K562 (cell line): ENCODE measurements around the gene KCNJ14. TPM values are rescaled to one million over a fixed set of nuclear protein-coding genes. Genes with fewer than 3 reads are reported as not detected.
A peak's percentile ranks its signal among the peaks of the same experiment; 100 is the strongest.

Experiments used
- ARID4B ChIP-seq: sonication (generic); formaldehyde crosslinking; IDR thresholded peaks from 2 replicates; pipeline ENCODE4 v1.8.0; 2022; ENCODE audit warnings: mild to moderate bottlenecking, missing genetic modification reagents
- BMI1 ChIP-seq: fragments of 150-350 bp; IDR thresholded peaks from 2 replicates; pipeline ENCODE4 v1.6.1; 2014; ENCODE audit warnings: low read length
- BRCA1 ChIP-seq, 2 experiments: fragments of 450-650 bp in 1 of 2; sonication (generic) in 1 of 2; formaldehyde crosslinking in 1 of 2; IDR thresholded peaks; 2 replicates each; pipeline versions ENCODE4 v1.5.0 to v1.6.1; 2017 to 2020; ENCODE audit warnings: mild to moderate bottlenecking in 1 of 2, missing genetic modification reagents in 1 of 2
- BRF1 ChIP-seq: IDR thresholded peaks from 3 replicates; pipeline ENCODE4 v1.6.1; 2011; ENCODE audit warnings: borderline replicate concordance, mild to moderate bottlenecking; ENCODE audit not compliant: insufficient read length; ENCODE audit errors: extremely low read depth
- C11orf30 ChIP-seq: fragments of 450-650 bp; IDR thresholded peaks from 2 replicates; pipeline ENCODE4 v1.6.1; 2016; ENCODE audit warnings: low read depth, mild to moderate bottlenecking
- CBX5 ChIP-seq: IDR thresholded peaks from 2 replicates; pipeline ENCODE4 v1.6.1; 2014; ENCODE audit warnings: low read depth, borderline replicate concordance
- CXXC5 ChIP-seq: fragments of 250-450 bp; sonication (Bioruptor Pico); IDR thresholded peaks from 2 replicates; pipeline ENCODE4 v1.8.0; 2022; ENCODE audit warnings: inconsistent platforms, mild to moderate bottlenecking, moderate library complexity
- E2F5 ChIP-seq: sonication (generic); formaldehyde crosslinking; IDR thresholded peaks from 2 replicates; pipeline ENCODE4 v1.8.0; 2022; ENCODE audit warnings: mild to moderate bottlenecking, missing genetic modification reagents
- E2F8 ChIP-seq: fragments of 450-650 bp; IDR thresholded peaks from 2 replicates; pipeline ENCODE4 v1.7.1; 2018; ENCODE audit warnings: mild to moderate bottlenecking, low read depth; ENCODE audit not compliant: partially characterized antibody
- ETS2 ChIP-seq: IDR thresholded peaks from 2 replicates; pipeline ENCODE4 v1.6.1; 2016; ENCODE audit warnings: borderline replicate concordance, missing genetic modification characterization, mild to moderate bottlenecking, moderate library complexity, missing compliant biosample characterization; ENCODE audit not compliant: poor library complexity, severe bottlenecking
- HNRNPH1 ChIP-seq: fragments of 200-400 bp; formaldehyde crosslinking; optimal IDR thresholded peaks from 2 replicates; pipeline ENCODE3; 2017; ENCODE audit warnings: low read depth, mild to moderate bottlenecking, low read length, moderate library complexity
- NBN ChIP-seq: fragments of 450-650 bp; IDR thresholded peaks from 2 replicates; pipeline ENCODE4 v1.6.1; 2016; ENCODE audit warnings: low read depth, mild to moderate bottlenecking
- PHTF2 ChIP-seq: fragments of 250-450 bp; sonication (Bioruptor Pico); IDR thresholded peaks from 2 replicates; pipeline ENCODE4 v1.5.0; 2021; ENCODE audit warnings: mild to moderate bottlenecking
- PTBP1 ChIP-seq: fragments of 200-400 bp; formaldehyde crosslinking; IDR thresholded peaks from 2 replicates; pipeline ENCODE4 v1.6.1; 2017; ENCODE audit warnings: low read depth, low read length
- SMAD4 ChIP-seq: fragments of 250-450 bp; sonication (Bioruptor Pico); conservative IDR thresholded peaks from 2 replicates; pipeline ENCODE4 v1.8.0; 2021; ENCODE audit warnings: inconsistent platforms, mild to moderate bottlenecking, moderate library complexity
- SMARCA4 ChIP-seq: fragments of 450-650 bp; IDR thresholded peaks from 2 replicates; pipeline ENCODE4 v1.6.1; 2016
- TOE1 ChIP-seq, 2 experiments: fragments of 450-650 bp in 1 of 2; sonication (generic) in 1 of 2; formaldehyde crosslinking in 1 of 2; IDR thresholded peaks; 2 replicates each; pipeline versions ENCODE4 v1.7.1 to v1.8.0; 2016 to 2022; ENCODE audit warnings: borderline replicate concordance in 2 of 2, mild to moderate bottlenecking in 2 of 2, antibody characterized with exemption in 1 of 2, inconsistent platforms in 1 of 2, low read depth in 1 of 2, missing genetic modification reagents in 1 of 2, moderate library complexity in 1 of 2
- ZFPM2 ChIP-seq: fragments of 250-450 bp; sonication (Bioruptor Pico); IDR thresholded peaks from 2 replicates; pipeline ENCODE4 v1.5.1; 2022; ENCODE audit warnings: mild to moderate bottlenecking
- ZNF23 ChIP-seq: fragments of 250-450 bp; sonication (Bioruptor Pico); IDR thresholded peaks from 2 replicates; pipeline ENCODE4 v1.4.0; 2020; ENCODE audit warnings: mild to moderate bottlenecking
- ZNF444 ChIP-seq: fragments of 250-450 bp; sonication (Bioruptor Pico); IDR thresholded peaks from 2 replicates; pipeline ENCODE4 v1.4.0; 2020; ENCODE audit warnings: mild to moderate bottlenecking, moderate library complexity
- polyA plus RNA-seq, 8 experiments: library from polyadenylated mRNA; depleted of rRNA in 4 of 8; stranded (reverse) in 5 of 8; unstranded in 3 of 8; fragments of >200 nt; fragmentation: Nextera tagmentation in 2 of 8; fragmentation: Illumina TruSeq in 1 of 8; extraction: Ambion mirVana in 2 of 8; extraction: Trizol in 1 of 8; gene quantifications; 2 replicates each; pipeline versions ENCODE4 v1.2.1 to v1.2.3, GENCODE V29; 2011 to 2014; ENCODE audit warnings: inconsistent platforms in 1 of 8, missing spikeins in 1 of 8
- total RNA-seq, 7 experiments: library from RNA; depleted of rRNA in 6 of 7; stranded (reverse); fragments of >200 nt in 6 of 7; fragmentation: Illumina TruSeq in 2 of 7; extraction: Trizol in 2 of 7; gene quantifications; 2 replicates each; pipeline versions ENCODE4 v1.2.1 to v1.2.3, GENCODE V29; 2011 to 2021; ENCODE audit warnings: low replicate concordance in 1 of 7

The KCNJ14 gene
- total and polyA plus RNA-seq, 9 of the 15 experiments (the other 6 are each of a cell fraction or from before 2014, with no cell fraction given), result 0.15 to 1.6 (median 0.49) TPM

- no peak for TF ChIP-seq ARID4B (CRISPR knock-in tag)
- no peak for TF ChIP-seq CXXC5
- TF ChIP-seq C11orf30, result no peak
- TF ChIP-seq SMAD4, result peak; percentile 30; the same call in 1 of the 2 replicates
- 0 out of 2 replicates have a peak, but pooled peaks have one; percentile 56 for TF ChIP-seq NBN
- TF ChIP-seq ETS2, result no peak
- no peak for TF ChIP-seq ZNF444 (CRISPR knock-in tag)
- TF ChIP-seq SMARCA4, result 0 out of 2 replicates have a peak, but pooled peaks have one; percentile 31
- TF ChIP-seq ZFPM2 (CRISPR knock-in tag), result no peak
- no peak for TF ChIP-seq E2F8
- no peak for TF ChIP-seq PTBP1
- no peak for TF ChIP-seq BMI1
- TF ChIP-seq PHTF2, result no peak
- TF ChIP-seq E2F5 (CRISPR knock-in tag), result no peak
- no peak for TF ChIP-seq BRCA1 (IDR thresholded peaks at IDR 0.05)
- no peak for TF ChIP-seq BRCA1 (CRISPR knock-in tag; IDR thresholded peaks at IDR 0.05)
- TF ChIP-seq CBX5, result no peak
- TF ChIP-seq ZNF23 (CRISPR knock-in tag), result no peak
- TF ChIP-seq HNRNPH1, result no peak
- no peak for TF ChIP-seq BRF1
- no peak for TF ChIP-seq TOE1 (IDR thresholded peaks at IDR 0.05; ENCODE audit: borderline replicate concordance)
- TF ChIP-seq TOE1 (CRISPR knock-in tag; IDR thresholded peaks at IDR 0.05; ENCODE audit: borderline replicate concordance, low read depth), result no peak
Observed at GRCh38 chr19:48418317-48419064, 36.9 kb upstream of the KCNJ14 start (continued).
